Embryonic facial prominence (tissue), 1 donor: ENCODE measurements around the gene LRRC4C.
"Not testable (repeated sequence)": the region's sequence is repeated elsewhere in the genome, so short reads cannot be mapped to it uniquely, and the experiment has no call there.

ENCODE experiments used
- DNase-seq: peaks from one replicate; pipeline ENCODE4 v3.0.0-alpha.2; 2016; ENCODE audit errors: extremely low spot score

LRRC4C gene

GRCh38 chr11:40240284-40240683 lies 1219.2 kb downstream of the LRRC4C start:
- no peak for DNase-seq

GRCh38 chr11:40236526-40236925 lies 1222.9 kb downstream of the LRRC4C start:
- no peak for DNase-seq

- DNase-seq = no peak
These were observed 1223.6 kb downstream of the LRRC4C start for GRCh38 chr11:40235841-40236240.

GRCh38 chr11:40230821-40231220 lies 1228.6 kb downstream of the LRRC4C start:
- DNase-seq = no peak

- DNase-seq = no peak
These were observed 1230.8 kb downstream of the LRRC4C start for GRCh38 chr11:40228662-40229061.

- DNase-seq = no peak
These were observed 1231.7 kb downstream of the LRRC4C start for GRCh38 chr11:40227730-40228129.

- no peak for DNase-seq
These were observed 1232.8 kb downstream of the LRRC4C start for GRCh38 chr11:40226654-40227053.

GRCh38 chr11:40223596-40224330 lies 1235.7 kb downstream of the LRRC4C start:
- DNase-seq = no peak

- DNase-seq = no peak
These were observed 1240.1 kb downstream of the LRRC4C start for GRCh38 chr11:40219401-40219800.

GRCh38 chr11:40215556-40215955 lies 1243.9 kb downstream of the LRRC4C start:
- no peak for DNase-seq

- no peak for DNase-seq
These were observed 1252.0 kb downstream of the LRRC4C start for GRCh38 chr11:40207416-40207815.

- no peak for DNase-seq
These were observed 1255.2 kb downstream of the LRRC4C start for GRCh38 chr11:40204228-40204627.

- DNase-seq = no peak
These were observed 1255.8 kb downstream of the LRRC4C start for GRCh38 chr11:40203606-40204005.

- no peak for DNase-seq
These were observed 1256.7 kb downstream of the LRRC4C start for GRCh38 chr11:40202589-40203270.

- not testable (repeated sequence) for DNase-seq
These were observed 1266.9 kb downstream of the LRRC4C start for GRCh38 chr11:40192590-40192989.

- DNase-seq = no peak
These were observed 1269.2 kb downstream of the LRRC4C start for GRCh38 chr11:40190294-40190693.

- DNase-seq = no peak
These were observed 1270.6 kb downstream of the LRRC4C start for GRCh38 chr11:40188848-40189247.

GRCh38 chr11:40187295-40187694 lies 1272.2 kb downstream of the LRRC4C start:
- DNase-seq = no peak

GRCh38 chr11:40186437-40187263 lies 1272.8 kb downstream of the LRRC4C start:
- no peak for DNase-seq

- DNase-seq = no peak
These were observed 1273.7 kb downstream of the LRRC4C start for GRCh38 chr11:40185793-40186192.

GRCh38 chr11:40183073-40184064 lies 1276.1 kb downstream of the LRRC4C start:
- DNase-seq = no peak
